Epidermal melanocyte (primary cell): ENCODE data around the gene OR2M3.
"Not testable (repeated sequence)": the region's sequence is repeated elsewhere in the genome, so short reads cannot be mapped to it uniquely, and the experiment has no call there.

Experiments used
- DNase-seq: peaks from one replicate; pipeline ENCODE4 v3.0.0; 2011; ENCODE audit warnings: low spot score; ENCODE audit not compliant: insufficient read length

Gene OR2M3

GRCh38 chr1:248196965-248197364 is at the start of gene OR2M3:
Gene OR2M3, plus strand, starts transcription at chr1:248197265. Its CDS starts 5,803 bp downstream, at chr1:248203068.
- no peak for DNase-seq

- no peak for DNase-seq
Observed at GRCh38 chr1:248152056-248152827, 44.8 kb upstream of the OR2M3 start.

- DNase-seq, result no peak
Observed at GRCh38 chr1:248155927-248156326, 41.1 kb upstream of the OR2M3 start.

- DNase-seq, result no peak
Observed at GRCh38 chr1:248158758-248159157, 38.3 kb upstream of the OR2M3 start.

GRCh38 chr1:248164031-248164430 is 33.0 kb upstream of the OR2M3 start:
- no peak for DNase-seq

- DNase-seq, result no peak
Observed at GRCh38 chr1:248165186-248165585, 31.9 kb upstream of the OR2M3 start.

GRCh38 chr1:248174521-248174920 is 22.5 kb upstream of the OR2M3 start, which contains the start of gene OR2M2:
Gene OR2M2, plus strand, starts transcription at chr1:248174821. Its CDS starts 5,165 bp downstream, at chr1:248179986.
- DNase-seq, result no peak

- DNase-seq, result no peak
Observed at GRCh38 chr1:248183996-248184395, 13.1 kb upstream of the OR2M3 start.

GRCh38 chr1:248187363-248187762 is 9.7 kb upstream of the OR2M3 start:
- DNase-seq, result no peak

- DNase-seq, result no peak
Observed at GRCh38 chr1:248189026-248189425, 8.0 kb upstream of the OR2M3 start.

GRCh38 chr1:248194117-248194516 is 2.9 kb upstream of the OR2M3 start:
- DNase-seq, result no peak

- DNase-seq, result no peak
Observed at GRCh38 chr1:248215880-248216279, 18.8 kb downstream of the OR2M3 start.

- no peak for DNase-seq
Observed at GRCh38 chr1:248225537-248225936, 28.5 kb downstream of the OR2M3 start.

- no peak for DNase-seq
Observed at GRCh38 chr1:248229360-248229908, 32.4 kb downstream of the OR2M3 start.

- DNase-seq, result no peak
Observed at GRCh38 chr1:248231117-248231516, 34.1 kb downstream of the OR2M3 start, which contains the start of gene OR2M4. Gene OR2M4, plus strand, starts transcription at chr1:248231417. Its CDS starts 7,512 bp downstream, at chr1:248238929.

- no peak for DNase-seq
Observed at GRCh38 chr1:248239478-248239877, 42.4 kb downstream of the OR2M3 start.

- peak; percentile 24 for DNase-seq
Observed at GRCh38 chr1:248243204-248243603, 46.1 kb downstream of the OR2M3 start.

GRCh38 chr1:248259309-248259708 is 62.2 kb downstream of the OR2M3 start:
- DNase-seq, result not testable (repeated sequence)
